ENCODE measurements around the gene PPP1R9A.

Gene PPP1R9A

GRCh38 chr7:95269640-95270039 lies 362.2 kb downstream of the PPP1R9A start:
- DNase-seq: no peak

GRCh38 chr7:95276114-95276513 lies 368.7 kb downstream of the PPP1R9A start:
- DNase-seq: no peak

- DNase-seq: no peak
Measured at GRCh38 chr7:95279417-95279816, 372.0 kb downstream of the PPP1R9A start.

- DNase-seq: no peak
Measured at GRCh38 chr7:95286096-95286495, 378.7 kb downstream of the PPP1R9A start.

- DNase-seq: no peak
Measured at GRCh38 chr7:95290166-95290830, 382.9 kb downstream of the PPP1R9A start.

GRCh38 chr7:95295397-95295796 lies 388.0 kb downstream of the PPP1R9A start:
- no peak for DNase-seq

- DNase-seq: no peak
Measured at GRCh38 chr7:95296456-95296855, 389.1 kb downstream of the PPP1R9A start.

- DNase-seq: no peak
Measured at GRCh38 chr7:95297041-95297440, 389.6 kb downstream of the PPP1R9A start.

GRCh38 chr7:95298091-95298490 lies 390.7 kb downstream of the PPP1R9A start:
- DNase-seq: no peak

GRCh38 chr7:95303013-95303905 lies 395.9 kb downstream of the PPP1R9A start:
- DNase-seq: no peak

GRCh38 chr7:95304990-95305389 lies 397.6 kb downstream of the PPP1R9A start:
- no peak for DNase-seq

GRCh38 chr7:95309951-95310350 lies 402.6 kb downstream of the PPP1R9A start:
- no peak for DNase-seq

GRCh38 chr7:95311389-95311788 lies 404.0 kb downstream of the PPP1R9A start:
- DNase-seq: no peak

GRCh38 chr7:95312561-95312960 lies 405.2 kb downstream of the PPP1R9A start:
- no peak for DNase-seq

- DNase-seq: no peak
Measured at GRCh38 chr7:95316588-95316987, 409.2 kb downstream of the PPP1R9A start.

GRCh38 chr7:95317546-95317945 lies 410.2 kb downstream of the PPP1R9A start:
- DNase-seq: no peak

- no peak for DNase-seq
Measured at GRCh38 chr7:95317966-95318365, 410.6 kb downstream of the PPP1R9A start.

- no peak for DNase-seq
Measured at GRCh38 chr7:95318501-95319100, 411.2 kb downstream of the PPP1R9A start.

GRCh38 chr7:95319570-95319969 lies 412.2 kb downstream of the PPP1R9A start:
- no peak for DNase-seq

- DNase-seq: no peak
Measured at GRCh38 chr7:95320651-95321050, 413.3 kb downstream of the PPP1R9A start.

- no peak for DNase-seq
Measured at GRCh38 chr7:95321720-95322119, 414.3 kb downstream of the PPP1R9A start.

GRCh38 chr7:95322396-95322795 lies 415.0 kb downstream of the PPP1R9A start:
- no peak for DNase-seq

GRCh38 chr7:95322854-95323253 lies 415.5 kb downstream of the PPP1R9A start:
- no peak for DNase-seq

All from stimulated activated CD4-positive, alpha-beta T cell treated with anti-CD3 and anti-CD28 coated beads, Interleukin-15, amount 100 ng/mL, for 24 hours (primary cell).